Chondrocyte (in vitro differentiated cells): ENCODE data around the gene CRYBG3. TPM values are rescaled to one million over a fixed set of nuclear protein-coding genes. Genes with fewer than 3 reads are reported as not detected.

ENCODE experiments used
- DNase-seq: peaks from one replicate; pipeline ENCODE4 v3.0.0; 2021; ENCODE audit warnings: mixed read lengths, low spot score
- H3K27ac Mint-ChIP-seq: one replicate; pipeline ENCODE4 v1.8.0; 2021; ENCODE audit warnings: mild to moderate bottlenecking, moderate library complexity, mixed read lengths; ENCODE audit not compliant: unreplicated experiment
- H3K27me3 Mint-ChIP-seq: 2 replicates; pipeline ENCODE4 v1.8.0; 2021; ENCODE audit warnings: low read depth, mixed read lengths
- H3K36me3 Mint-ChIP-seq: 2 replicates; pipeline ENCODE4 v1.8.0; 2021; ENCODE audit warnings: low read depth, mixed read lengths
- H3K4me1 Mint-ChIP-seq: 2 replicates; pipeline ENCODE4 v1.8.0; 2021; ENCODE audit warnings: low read depth, mild to moderate bottlenecking, mixed read lengths
- H3K4me3 Mint-ChIP-seq: one replicate; pipeline ENCODE4 v1.8.0; 2021; ENCODE audit warnings: mild to moderate bottlenecking, moderate library complexity, mixed read lengths; ENCODE audit not compliant: unreplicated experiment
- H3K9me3 Mint-ChIP-seq: 2 replicates; pipeline ENCODE4 v1.8.0; 2021; ENCODE audit warnings: low read depth, mixed read lengths
- CTCF ChIP-seq: fragments of 200-600 bp; sonication (generic); IDR thresholded peaks from 2 replicates; pipeline ENCODE4 v1.5.0; 2021; ENCODE audit warnings: antibody characterized with exemption, mild to moderate bottlenecking, moderate library complexity
- total RNA-seq: library from RNA; stranded (reverse); gene quantifications from 3 replicates; pipeline ENCODE4 v1.2.1, GENCODE V29; 2021

Gene CRYBG3
- total RNA-seq, 1 donor from 2014 or later: 15.5 TPM

GRCh38 chr3:97857401-97857800 is 35.6 kb downstream of the CRYBG3 start:
- H3K27me3 Mint-ChIP-seq: no peaks in the 10 kb centered on the region
- H3K27ac Mint-ChIP-seq: no peak overlapping the region

DNA sequence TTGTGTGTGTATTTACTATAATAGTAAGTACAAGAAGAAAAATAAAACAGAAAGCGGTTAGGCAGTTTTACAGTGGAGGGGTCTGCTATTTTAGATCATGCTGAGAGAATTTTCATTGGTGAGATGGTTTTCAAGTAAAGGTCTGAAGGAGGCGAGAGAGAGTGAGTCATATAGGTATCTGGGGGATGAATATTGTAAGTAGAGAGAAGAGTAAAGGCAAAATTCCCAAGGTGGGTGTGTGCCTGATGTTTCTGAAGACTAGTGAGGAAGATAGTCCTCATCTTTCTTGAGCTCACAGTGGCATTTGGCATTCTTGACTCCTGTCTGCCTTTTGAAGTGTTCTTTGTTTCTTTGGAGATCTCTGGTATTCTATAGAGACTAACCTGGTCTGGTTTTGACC is 38.6 kb downstream of the CRYBG3 start:
- DNase-seq: no peak
- no peak overlapping the region for H3K4me3 Mint-ChIP-seq
- peaks cover 2% of the 10 kb centered on the region for H3K4me1 Mint-ChIP-seq

More at GRCh38 chr3:97857401-97857800, 35.6 kb downstream of the CRYBG3 start:
- peaks cover 10% of the 10 kb centered on the region for H3K36me3 Mint-ChIP-seq
- no peaks in the 10 kb centered on the region for H3K4me1 Mint-ChIP-seq
- H3K9me3 Mint-ChIP-seq: peaks cover 29% of the 10 kb centered on the region
- H3K4me3 Mint-ChIP-seq: no peak overlapping the region
- no peak for DNase-seq
- no peak for TF ChIP-seq CTCF

GRCh38 chr3:97862582-97862981 is 40.8 kb downstream of the CRYBG3 start:
- DNase-seq: no peak
- no peak overlapping the region for H3K27ac Mint-ChIP-seq
- H3K4me3 Mint-ChIP-seq: no peak overlapping the region
- H3K36me3 Mint-ChIP-seq: no peaks in the 10 kb centered on the region
- H3K27me3 Mint-ChIP-seq: no peaks in the 10 kb centered on the region
- no peak for TF ChIP-seq CTCF
- H3K9me3 Mint-ChIP-seq: peaks cover 4% of the 10 kb centered on the region
- H3K4me1 Mint-ChIP-seq: peaks cover 2% of the 10 kb centered on the region

More for the DNA sequence above, 38.6 kb downstream of the CRYBG3 start:
- peaks cover 3% of the 10 kb centered on the region for H3K36me3 Mint-ChIP-seq
- H3K27ac Mint-ChIP-seq: no peak overlapping the region
- TF ChIP-seq CTCF: no peak
- H3K27me3 Mint-ChIP-seq: no peaks in the 10 kb centered on the region
- H3K9me3 Mint-ChIP-seq: peaks cover 11% of the 10 kb centered on the region

DNA sequence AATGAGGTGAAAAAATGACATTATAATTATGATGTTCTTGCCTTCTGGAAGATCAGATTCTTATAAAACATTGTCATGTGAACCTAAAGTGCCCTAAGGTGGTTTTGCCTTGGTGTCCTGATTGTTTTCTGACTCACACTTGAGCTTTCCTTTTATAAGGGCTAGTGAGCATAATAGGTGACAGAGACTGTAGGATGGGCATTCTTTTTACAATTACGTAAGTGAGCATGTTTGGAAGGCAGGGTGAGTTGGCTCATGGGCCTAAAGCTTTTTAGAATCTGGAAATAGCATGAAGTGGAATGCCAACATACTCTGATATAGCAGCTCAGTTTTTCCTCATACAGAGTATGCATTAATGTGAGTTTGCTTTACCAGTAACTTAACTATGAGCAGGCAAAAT is 41.2 kb downstream of the CRYBG3 start:
- Mint-ChIP-seq H3K27ac (no peak overlapping the region), H3K4me3 (no peak overlapping the region), H3K4me1 (peaks cover 2% of the 10 kb centered on the region), H3K36me3 (no peaks in the 10 kb centered on the region), H3K9me3 (no peaks in the 10 kb centered on the region), H3K27me3 (no peaks in the 10 kb centered on the region)
- no peak for DNase-seq
- no peak for TF ChIP-seq CTCF

DNA sequence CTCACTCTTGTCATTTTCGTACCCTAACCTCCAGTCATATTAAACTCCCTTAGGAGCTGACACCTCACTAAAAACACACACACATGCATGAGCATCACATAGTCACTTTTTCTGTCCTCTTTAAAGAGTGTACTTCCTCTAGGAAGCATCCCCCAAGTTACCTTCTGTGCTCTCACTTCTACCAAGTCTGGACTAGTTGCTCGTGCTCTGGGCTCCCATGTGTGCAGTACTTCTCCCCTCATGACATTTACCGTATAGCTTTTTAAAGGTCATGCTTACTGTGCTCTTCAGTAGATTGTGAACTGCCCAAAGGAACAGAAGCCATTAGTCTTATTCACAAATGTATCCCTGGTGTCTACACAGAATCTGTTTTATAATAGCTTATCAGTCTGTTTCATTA is 42.0 kb downstream of the CRYBG3 start:
- Mint-ChIP-seq H3K4me1 (peaks cover 2% of the 10 kb centered on the region), H3K4me3 (no peak overlapping the region), H3K27ac (no peak overlapping the region), H3K36me3 (no peaks in the 10 kb centered on the region), H3K9me3 (no peaks in the 10 kb centered on the region), H3K27me3 (no peaks in the 10 kb centered on the region)
- no peak for TF ChIP-seq CTCF
- no peak for DNase-seq
